DLD1 (cell line): ENCODE results near the gene MIA2.
"Not testable (repeated sequence)": the region's sequence is repeated elsewhere in the genome, so short reads cannot be mapped to it uniquely, and the experiment has no call there.

Source experiments
- in situ Hi-C: cut with HindIII; loops from 2 replicates; pipeline ENCODE4 v1.10.0; 2017; ENCODE audit warnings: low sequenced_read_pairs

MIA2 gene

GRCh38 chr14:39233680-39234326 is at the start of gene MIA2:
TSS of gene MIA2 (plus strand) at chr14:39233915. CDS start at chr14:39234115, 200 bp downstream.
- in situ Hi-C loops, result no loop called here

- in situ Hi-C loops, result no loop called here
Observed at GRCh38 chr14:39184628-39185255, 49.0 kb upstream of the MIA2 start.

GRCh38 chr14:39185256-39186049 is 48.3 kb upstream of the MIA2 start:
- in situ Hi-C loops, result no loop called here

- in situ Hi-C loops, result no loop called here
Observed at GRCh38 chr14:39186941-39187525, 46.7 kb upstream of the MIA2 start.

GRCh38 chr14:39203659-39204606 is 29.8 kb upstream of the MIA2 start:
- in situ Hi-C loops, result no loop called here

- in situ Hi-C loops, result not testable (repeated sequence)
Observed at GRCh38 chr14:39207430-39207829, 26.3 kb upstream of the MIA2 start.

- in situ Hi-C loops, result no loop called here
Observed at GRCh38 chr14:39211109-39211741, 22.5 kb upstream of the MIA2 start.

GRCh38 chr14:39212034-39212433 is 21.7 kb upstream of the MIA2 start:
- in situ Hi-C loops, result no loop called here

- in situ Hi-C loops, result no loop called here
Observed at GRCh38 chr14:39212693-39213092, 21.0 kb upstream of the MIA2 start.

- in situ Hi-C loops, result no loop called here
Observed at GRCh38 chr14:39217214-39217879, 16.4 kb upstream of the MIA2 start.

GRCh38 chr14:39218171-39218769 is 15.4 kb upstream of the MIA2 start:
- in situ Hi-C loops, result no loop called here

GRCh38 chr14:39219075-39219499 is 14.6 kb upstream of the MIA2 start:
- in situ Hi-C loops, result no loop called here

GRCh38 chr14:39220473-39220872 is 13.2 kb upstream of the MIA2 start:
- in situ Hi-C loops, result not testable (repeated sequence)

GRCh38 chr14:39228044-39228443 is 5.7 kb upstream of the MIA2 start:
- in situ Hi-C loops, result no loop called here

- in situ Hi-C loops, result no loop called here
Observed at GRCh38 chr14:39228509-39229221, 5.0 kb upstream of the MIA2 start.

GRCh38 chr14:39229222-39229543 is 4.5 kb upstream of the MIA2 start:
- in situ Hi-C loops, result no loop called here

- in situ Hi-C loops, result no loop called here
Observed at GRCh38 chr14:39229601-39230110, 4.1 kb upstream of the MIA2 start.

- in situ Hi-C loops, result no loop called here
Observed at GRCh38 chr14:39230416-39231035, 3.2 kb upstream of the MIA2 start.
